Keratinocyte (primary cell): ENCODE data around the gene HSPB2. TPM values are rescaled to one million over a fixed set of nuclear protein-coding genes. Genes with fewer than 3 reads are reported as not detected.

Experiments
- DNase-seq: peaks from one replicate; pipeline ENCODE4 v3.0.0-alpha.2; 2011; ENCODE audit warnings: low read depth, missing footprints, low spot score
- FAIRE-seq: peaks from 2 replicates; lab custom pipeline; 2011; peaks lifted over from hg19 to GRCh38; lab: Jason Lieb, UNC
- H2AFZ ChIP-seq: 2 replicates; pipeline ENCODE4 v1.6.0; 2012; ENCODE audit warnings: low read length, control low read depth, inconsistent platforms; ENCODE audit not compliant: control insufficient read depth
- H3K27ac ChIP-seq: 2 replicates; pipeline ENCODE4 v1.5.1; 2011; ENCODE audit warnings: low read length; ENCODE audit not compliant: control insufficient read depth, insufficient read depth
- H3K27me3 ChIP-seq: 3 replicates; pipeline ENCODE4 v1.6.0; 2011; ENCODE audit warnings: low read length; ENCODE audit not compliant: control insufficient read depth, insufficient read depth; ENCODE audit errors: extremely low read depth
- H3K36me3 ChIP-seq, 2 experiments: 2 replicates in 1 of 2; 3 replicates in 1 of 2; pipeline ENCODE4 v1.5.1; 2011; ENCODE audit warnings: low read length in 2 of 2, mild to moderate bottlenecking in 1 of 2; ENCODE audit not compliant: control insufficient read depth in 2 of 2, insufficient read depth in 2 of 2; ENCODE audit errors: extremely low read depth in 1 of 2
- H3K4me1 ChIP-seq: 3 replicates; pipeline ENCODE4 v1.5.1; 2011; ENCODE audit warnings: low read length; ENCODE audit not compliant: control insufficient read depth, insufficient read depth; ENCODE audit errors: extremely low read depth
- H3K4me2 ChIP-seq: 3 replicates; pipeline ENCODE4 v1.6.0; 2011; ENCODE audit warnings: low read depth, low read length; ENCODE audit not compliant: control insufficient read depth, insufficient read depth; ENCODE audit errors: extremely low read depth
- H3K4me3 ChIP-seq, 3 experiments: fragments of 200-600 bp in 1 of 3; sonication (generic) in 1 of 3; 2 replicates in 2 of 3; 3 replicates in 1 of 3; pipeline ENCODE4 v1.5.1; 2011 to 2016; ENCODE audit warnings: low read length in 3 of 3, mild to moderate bottlenecking in 3 of 3, control low read depth in 2 of 3, inconsistent platforms in 1 of 3, low read depth in 1 of 3, mixed read lengths in 1 of 3, mixed run types in 1 of 3, moderate library complexity in 1 of 3; ENCODE audit not compliant: control insufficient read depth in 2 of 3, insufficient read depth in 2 of 3; ENCODE audit errors: extremely low read depth in 1 of 3
- H3K79me2 ChIP-seq: 2 replicates; pipeline ENCODE4 v1.6.0; 2012; ENCODE audit warnings: low read length; ENCODE audit not compliant: control insufficient read depth, insufficient read depth
- H3K9ac ChIP-seq: 3 replicates; pipeline ENCODE4 v1.6.0; 2011; ENCODE audit warnings: low read length; ENCODE audit not compliant: control insufficient read depth, insufficient read depth; ENCODE audit errors: extremely low read depth
- H3K9me1 ChIP-seq: 3 replicates; pipeline ENCODE4 v1.6.0; 2011; ENCODE audit warnings: low read length; ENCODE audit not compliant: control insufficient read depth, insufficient read depth; ENCODE audit errors: extremely low read depth
- H3K9me3 ChIP-seq: 2 replicates; pipeline ENCODE4 v1.5.1; 2012; ENCODE audit warnings: low read depth, low read length; ENCODE audit not compliant: control insufficient read depth
- H4K20me1 ChIP-seq: 3 replicates; pipeline ENCODE4 v1.6.0; 2011; ENCODE audit warnings: low read length; ENCODE audit not compliant: control insufficient read depth, insufficient read depth; ENCODE audit errors: extremely low read depth
- CTCF ChIP-seq, 3 experiments: IDR thresholded peaks in 1 of 3; conservative IDR thresholded peaks in 1 of 3; optimal IDR thresholded peaks in 1 of 3; 2 replicates in 2 of 3; 3 replicates in 1 of 3; pipeline versions ENCODE3 to v1.5.1; 2011; ENCODE audit warnings: low read length in 3 of 3, mild to moderate bottlenecking in 3 of 3, moderate library complexity in 2 of 3, control low read depth in 1 of 3, inconsistent platforms in 1 of 3; ENCODE audit not compliant: insufficient read depth in 2 of 3; ENCODE audit errors: extremely low read depth in 1 of 3
- EZH2 ChIP-seq: IDR thresholded peaks from one replicate; pipeline ENCODE4 v1.6.1; 2012; ENCODE audit warnings: inconsistent platforms, mild to moderate bottlenecking, low read length, moderate library complexity
- dilution Hi-C: fragments of 300-500 bp; cut with MboI; formaldehyde crosslinking; loops from one replicate; pipeline ENCODE4 v1.7.0; 2020; ENCODE audit warnings: low sequenced_read_pairs; ENCODE audit not compliant: extremely low pct_ligation_motif_present
- polyA plus RNA-seq, 5 experiments: library from polyadenylated mRNA; depleted of rRNA in 3 of 5; stranded (reverse) in 3 of 5; stranded (forward) in 1 of 5; unstranded in 1 of 5; fragments of >200 nt; gene quantifications; 1 replicate in 1 of 5; 2 replicates in 3 of 5; 3 replicates in 1 of 5; pipeline versions ENCODE4 v1.2.1 to v1.2.3, GENCODE V29; 2011 to 2012; ENCODE audit warnings: missing spikeins in 2 of 5, low read depth in 1 of 5, low replicate concordance in 1 of 5

The HSPB2 gene
- polyA plus RNA-seq, 1 donor (not counting 4 experiments of a cell fraction or from before 2014, with no cell fraction given), result 0.22 TPM

DNA sequence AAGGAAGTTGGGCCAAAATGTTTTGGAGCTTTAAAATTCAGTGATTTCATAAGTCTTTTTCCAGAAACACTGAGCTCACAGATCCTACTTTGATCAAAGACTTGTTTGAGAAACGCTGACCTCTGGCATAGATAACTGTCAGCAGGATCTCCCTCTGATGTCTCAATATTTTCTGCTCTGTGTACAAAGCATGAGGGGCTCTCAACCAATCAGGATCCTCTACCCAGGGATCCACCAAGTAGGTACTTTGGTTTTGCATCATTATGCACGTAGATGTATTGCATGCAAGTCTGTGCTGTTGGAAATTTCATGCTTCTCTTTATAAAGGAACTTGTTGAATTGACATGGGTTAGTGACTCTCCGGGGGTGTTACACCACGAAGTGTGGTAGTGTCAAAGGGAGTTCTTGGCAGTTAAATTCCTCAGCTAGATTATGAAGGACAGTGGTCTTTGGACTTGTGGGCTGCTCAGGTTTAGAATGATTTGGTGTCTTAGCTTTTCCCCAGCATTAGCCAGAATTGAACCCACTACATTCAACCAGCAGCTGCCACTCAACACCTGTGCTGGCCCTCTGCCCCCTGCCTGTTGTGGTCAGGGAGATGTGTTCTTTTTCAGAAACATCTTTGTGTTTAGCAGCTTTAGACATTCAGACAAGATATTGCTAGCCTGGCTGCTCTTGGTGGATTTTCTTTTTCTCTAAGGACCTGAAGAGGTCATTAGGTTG, 22.9 kb downstream of the HSPB2 start:
- no peaks in the 10 kb centered on the region for H4K20me1 ChIP-seq
- H3K79me2 ChIP-seq, result no peaks in the 10 kb centered on the region
- H3K4me2 ChIP-seq, result no peak overlapping the region
- H3K27me3 ChIP-seq, result no peaks in the 10 kb centered on the region
- FAIRE-seq (no peak), DNase-seq (no peak)
- no peaks in the 10 kb centered on the region for H3K9me1 ChIP-seq
- TF ChIP-seq EZH2, result no peak
- H3K27ac ChIP-seq, result no peak overlapping the region
- H2AFZ ChIP-seq, result no peak overlapping the region
- peaks cover 24% of the 10 kb centered on the region for H3K4me1 ChIP-seq
- H3K36me3 ChIP-seq, result no peaks in the 10 kb centered on the region
- H3K9me3 ChIP-seq, result no peaks in the 10 kb centered on the region
- H3K4me3 ChIP-seq, result no peak overlapping the region
- no peak overlapping the region for H3K9ac ChIP-seq
- dilution Hi-C loops, result no loop called here

GRCh38 chr11:111936040-111936540, 23.6 kb downstream of the HSPB2 start:
- Histone ChIP-seq H3K4me1 (peaks cover 24% of the 10 kb centered on the region), H3K9ac (no peak overlapping the region), H2AFZ (no peak overlapping the region), H3K4me2 (peak overlapping the region; percentile 88), H3K9me3 (no peaks in the 10 kb centered on the region), H3K4me3 (no peak overlapping the region), H3K27ac (no peak overlapping the region), H4K20me1 (no peaks in the 10 kb centered on the region), H3K79me2 (no peaks in the 10 kb centered on the region), H3K9me1 (no peaks in the 10 kb centered on the region), H3K36me3 (no peaks in the 10 kb centered on the region), H3K27me3 (no peaks in the 10 kb centered on the region)
- DNase-seq, result no peak
- FAIRE-seq, result no peak
- TF ChIP-seq EZH2, result no peak
- no peak for TF ChIP-seq CTCF (optimal IDR thresholded peaks at IDR 0.05 in 1 of 3, IDR thresholded peaks at IDR 0.05 in 1 of 3, conservative IDR thresholded peaks at IDR 0.05 in 1 of 3; ENCODE audit: extremely low read depth in 1 of 3, insufficient read depth in 2 of 3, low read length in 3 of 3)
- dilution Hi-C loops, result no loop called here

GRCh38 chr11:111937461-111937769, 24.9 kb downstream of the HSPB2 start:
- peak overlapping the region; percentile 94 for H2AFZ ChIP-seq
- peak overlapping the region; percentile 41 to 71 (median 63) for H3K4me3 ChIP-seq
- no peaks in the 10 kb centered on the region for H4K20me1 ChIP-seq
- no peak for TF ChIP-seq EZH2
- no peak for TF ChIP-seq CTCF (optimal IDR thresholded peaks at IDR 0.05 in 1 of 3, IDR thresholded peaks at IDR 0.05 in 1 of 3, conservative IDR thresholded peaks at IDR 0.05 in 1 of 3; ENCODE audit: extremely low read depth in 1 of 3, insufficient read depth in 2 of 3, low read length in 3 of 3)
- no peak overlapping the region for H3K27ac ChIP-seq
- no peaks in the 10 kb centered on the region for H3K9me1 ChIP-seq
- no peaks in the 10 kb centered on the region for H3K9me3 ChIP-seq
- H3K4me2 ChIP-seq, result peak overlapping the region; percentile 88
- H3K79me2 ChIP-seq, result no peaks in the 10 kb centered on the region
- dilution Hi-C loops, result no loop called here
- H3K36me3 ChIP-seq, result no peaks in the 10 kb centered on the region
- peak overlapping the region; percentile 66 for H3K9ac ChIP-seq
- H3K4me1 ChIP-seq, result peaks cover 33% of the 10 kb centered on the region
- H3K27me3 ChIP-seq, result no peaks in the 10 kb centered on the region
- FAIRE-seq (no peak), DNase-seq (no peak)
